Lung (tissue), 16 donors: ENCODE data around the gene NAGLU. TPM values are rescaled to one million over a fixed set of nuclear protein-coding genes. Genes with fewer than 3 reads are reported as not detected.

Experiments
- ATAC-seq: fragments of 200-7000 bp; cut with Tn5 transposase; one replicate; pipeline ENCODE4 v1.9.1; 2020; ENCODE audit warnings: moderate number of reproducible peaks; ENCODE audit not compliant: insufficient read depth, low FRiP score
- DNase-seq, 3 donors: peaks; one replicate each; pipeline ENCODE4 v3.0.0-alpha.2; 2013 to 2017
- H3K27ac ChIP-seq, 2 donors: one replicate each; pipeline ENCODE4 v1.5.1; 2013; ENCODE audit warnings: mild to moderate bottlenecking in 2 of 2, moderate library complexity in 2 of 2, control low read depth in 1 of 2, inconsistent platforms in 1 of 2, low read depth in 1 of 2, low read length in 1 of 2
- H3K27me3 ChIP-seq, 3 donors: one replicate each; pipeline ENCODE4 v1.5.1; 2013; ENCODE audit warnings: low read length in 2 of 3; ENCODE audit not compliant: control insufficient read depth in 3 of 3, insufficient read depth in 3 of 3
- H3K36me3 ChIP-seq, 4 donors: one replicate each; pipeline ENCODE4 v1.5.1; 2013; ENCODE audit warnings: low read length in 4 of 4, mild to moderate bottlenecking in 1 of 4, moderate library complexity in 1 of 4; ENCODE audit not compliant: control insufficient read depth in 4 of 4, insufficient read depth in 4 of 4
- H3K4me1 ChIP-seq, 5 donors: one replicate each; pipeline ENCODE4 v1.5.1; 2013; ENCODE audit warnings: low read length in 5 of 5, mild to moderate bottlenecking in 2 of 5, moderate library complexity in 1 of 5; ENCODE audit not compliant: control insufficient read depth in 5 of 5, insufficient read depth in 5 of 5
- H3K4me3 ChIP-seq: one replicate; pipeline ENCODE4 v1.5.1; 2013; ENCODE audit warnings: mild to moderate bottlenecking, control low read depth, moderate library complexity
- H3K9ac ChIP-seq, 2 donors: one replicate each; pipeline ENCODE4 v1.5.1; 2013; ENCODE audit warnings: low read length in 2 of 2, control low read depth in 1 of 2; ENCODE audit not compliant: insufficient read depth in 1 of 2
- H3K9me3 ChIP-seq, 4 donors: one replicate each; pipeline ENCODE4 v1.5.1; 2013; ENCODE audit warnings: low read length in 3 of 4, mild to moderate bottlenecking in 1 of 4, moderate library complexity in 1 of 4; ENCODE audit not compliant: control insufficient read depth in 4 of 4, insufficient read depth in 3 of 4
- CTCF ChIP-seq: IDR thresholded peaks from 2 replicates; pipeline ENCODE4 v1.5.1; 2012; ENCODE audit warnings: mild to moderate bottlenecking; ENCODE audit errors: control extremely low read depth, extremely low read depth
- WGBS, 2 donors: extraction: QIAGEN DNeasy Blood & Tissue Kit; methylation state at CpG; one replicate each; pipeline ENCODE4 v1.1.7; 2013; 5-methylcytosine and 5-hydroxymethylcytosine counted together
- long read RNA-seq, 5 donors: transcript quantifications; one replicate each; lab custom pipeline, GENCODE V29; 2026
- polyA plus RNA-seq, 2 donors: library from polyadenylated mRNA; stranded (reverse); fragments of 200-250 nt; gene quantifications; one replicate each; pipeline ENCODE4 v1.2.1, GENCODE V29; 2013
- total RNA-seq, 2 donors: library from RNA; depleted of rRNA in 1 of 2; stranded (reverse); fragments of >200 nt in 1 of 2; gene quantifications; one replicate each; pipeline ENCODE4 v1.2.1, GENCODE V29; 2014 to 2021
- donor health status: control.
- donor health status: control.
- donor health status: Bipolar disorder and iron deficiency.
- donor health status: healthy.
- donor health status: DM: yes; HTN: yes; CAD: no.

The NAGLU gene
- 10 to 100 TPM; 16.8 to 69.8 TPM for total RNA-seq
- polyA plus RNA-seq = 10 to 100 TPM; 32.3 to 37.9 TPM
- long read RNA-seq, donor 1, partial matches to known transcripts = 6 of 11 reads
- long read RNA-seq, donor 1, other reads (novel, unspliced or antisense) = 0 of 11 reads
- long read RNA-seq, donor 2, partial matches to known transcripts = 0 of 1 reads
- long read RNA-seq, donor 2, other reads (novel, unspliced or antisense) = 0 of 1 reads
- long read RNA-seq, donor 3, partial matches to known transcripts = 0 of 1 reads
- long read RNA-seq, donor 3, other reads (novel, unspliced or antisense) = 0 of 1 reads
- long read RNA-seq, donor 4, partial matches to known transcripts = 5 of 7 reads
- long read RNA-seq, donor 4, other reads (novel, unspliced or antisense) = 0 of 7 reads
- long read RNA-seq, donor 5, transcript NAGLU-201 (6 exons, 2,544 nt) = major isoform, 5 of 5 reads
- long read RNA-seq, donor 5, partial matches to known transcripts = 0 of 5 reads
- long read RNA-seq, donor 5, other reads (novel, unspliced or antisense) = 0 of 5 reads

GRCh38 chr17:42536048-42536371 lies at the start of gene NAGLU:
Gene NAGLU (plus strand): TSS chr17:42536241. CDS start chr17:42536273, 32 bp downstream.
- ATAC-seq (peak; percentile 87), DNase-seq (peak; percentile 94 to 96 (median 94))
- TF ChIP-seq CTCF = no peak
- Histone ChIP-seq H3K4me3 (peak within 1 kb of the TSS; percentile 83), H3K36me3 (peaks cover 3 to 20% (median 5%) of the 10 kb centered on the region in 4 donors), H3K27ac (peak within 1 kb of the TSS; percentile 88 to 98), H3K9ac (peak within 1 kb of the TSS in 1 of 2 donors; percentile 67), H3K27me3 (no peaks in the 10 kb centered on the region), H3K9me3 (no peaks in the 10 kb centered on the region), H3K4me1 (peaks cover 0 to 26% (median 5%) of the 10 kb centered on the region in 5 donors)
- 0 to 1% methylated on average over 27 to 40 of the region's 40 CpGs for WGBS, 2 donors

- no peaks in the 10 kb centered on the region for H3K9me3 ChIP-seq
- H3K9ac ChIP-seq = no peak overlapping the region
- peaks cover 23 to 37% (median 30%) of the 10 kb centered on the region in 4 donors for H3K36me3 ChIP-seq
- no peak overlapping the region for H3K27ac ChIP-seq
- 70 to 81% methylated on average over 1 of the region's 1 CpG for WGBS, 2 donors
- TF ChIP-seq CTCF = no peak
- no peaks in the 10 kb centered on the region for H3K27me3 ChIP-seq
- ATAC-seq (no peak), DNase-seq (no peak)
- peaks cover 0 to 2% (median 0%) of the 10 kb centered on the region in 5 donors for H3K4me1 ChIP-seq
- no peak overlapping the region for H3K4me3 ChIP-seq
Observed at GRCh38 chr17:42488032-42488431, 48.0 kb upstream of the NAGLU start.

- no peak overlapping the region for H3K4me3 ChIP-seq
- DNase-seq (peak in 2 of 3 donors; percentile 10 to 33), ATAC-seq (no peak)
- H3K9me3 ChIP-seq = no peaks in the 10 kb centered on the region
- H3K27ac ChIP-seq = no peak overlapping the region
- TF ChIP-seq CTCF = no peak
- H3K27me3 ChIP-seq = no peaks in the 10 kb centered on the region
- WGBS, 2 donors = 70 to 84% methylated on average over 3 of the region's 3 CpGs
- no peak overlapping the region for H3K9ac ChIP-seq
- peaks cover 16 to 38% (median 26%) of the 10 kb centered on the region in 4 donors for H3K36me3 ChIP-seq
- H3K4me1 ChIP-seq = peaks cover 0 to 4% (median 0%) of the 10 kb centered on the region in 5 donors
Observed at GRCh38 chr17:42493319-42493718, 42.7 kb upstream of the NAGLU start.
